HG02798 (cell line): ENCODE measurements around the gene PPARD.
"Not testable (repeated sequence)": the region's sequence is repeated elsewhere in the genome, so short reads cannot be mapped to it uniquely, and the experiment has no call there.

Source experiments
- ATAC-seq: cut with Tn5 transposase; IDR thresholded peaks from one replicate; pipeline ENCODE4 v1.9.1; 2021; ENCODE audit warnings: mild to moderate bottlenecking; ENCODE audit not compliant: unreplicated experiment, poor library complexity

The PPARD gene

GRCh38 chr6:35372633-35373032, 30.3 kb downstream of the PPARD start:
- no peak for ATAC-seq

GRCh38 chr6:35376281-35376680, 33.9 kb downstream of the PPARD start:
- ATAC-seq = no peak

GRCh38 chr6:35377002-35377401, 34.6 kb downstream of the PPARD start:
- ATAC-seq = no peak

DNA sequence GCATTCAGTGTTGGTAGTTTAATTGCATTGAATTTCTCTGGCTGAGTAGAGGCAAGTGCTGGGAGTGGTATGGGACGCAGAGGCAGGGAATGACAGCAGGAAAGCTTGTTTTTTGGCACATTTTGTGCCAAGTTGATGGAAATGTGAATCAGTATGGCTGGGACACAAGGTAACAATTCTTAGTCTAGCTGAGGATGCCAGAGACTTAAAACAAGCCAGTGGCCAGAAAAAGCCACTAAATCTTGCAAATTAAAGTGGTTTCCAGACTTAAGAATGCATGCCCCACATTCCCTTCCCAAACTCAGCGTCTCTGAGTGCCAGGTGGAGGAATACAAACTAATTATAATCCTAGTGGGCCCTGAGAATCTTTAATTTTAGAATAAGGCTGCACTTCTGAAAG, 35.9 kb downstream of the PPARD start:
- ATAC-seq = no peak

- ATAC-seq = no peak
Observed at GRCh38 chr6:35381132-35381531, 38.8 kb downstream of the PPARD start.

- no peak for ATAC-seq
Observed at GRCh38 chr6:35382015-35382414, 39.7 kb downstream of the PPARD start.

- ATAC-seq = no peak
Observed at GRCh38 chr6:35385457-35386202, 43.3 kb downstream of the PPARD start.

DNA sequence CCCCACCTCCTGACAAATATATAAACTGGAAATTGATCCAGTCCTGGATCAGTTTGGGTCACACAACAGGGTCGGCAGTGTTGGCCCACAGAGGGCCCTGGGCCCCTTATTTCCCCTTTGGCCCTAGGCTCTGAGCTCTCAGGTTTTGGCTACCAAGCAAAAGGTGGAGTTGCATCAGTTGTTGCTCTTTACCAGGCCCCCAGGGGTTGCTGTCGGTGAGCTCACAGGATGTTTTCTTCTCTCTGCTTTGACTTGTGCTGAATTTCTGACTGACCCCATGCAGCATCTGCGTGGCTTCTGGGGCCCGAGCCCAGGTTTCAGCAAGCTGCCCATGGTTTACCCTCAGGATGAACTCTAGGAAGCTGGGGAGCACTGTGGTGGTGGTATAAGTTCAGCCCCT, 44.6 kb downstream of the PPARD start:
- ATAC-seq = no peak

GRCh38 chr6:35388030-35388429, 45.7 kb downstream of the PPARD start:
- no peak for ATAC-seq

DNA sequence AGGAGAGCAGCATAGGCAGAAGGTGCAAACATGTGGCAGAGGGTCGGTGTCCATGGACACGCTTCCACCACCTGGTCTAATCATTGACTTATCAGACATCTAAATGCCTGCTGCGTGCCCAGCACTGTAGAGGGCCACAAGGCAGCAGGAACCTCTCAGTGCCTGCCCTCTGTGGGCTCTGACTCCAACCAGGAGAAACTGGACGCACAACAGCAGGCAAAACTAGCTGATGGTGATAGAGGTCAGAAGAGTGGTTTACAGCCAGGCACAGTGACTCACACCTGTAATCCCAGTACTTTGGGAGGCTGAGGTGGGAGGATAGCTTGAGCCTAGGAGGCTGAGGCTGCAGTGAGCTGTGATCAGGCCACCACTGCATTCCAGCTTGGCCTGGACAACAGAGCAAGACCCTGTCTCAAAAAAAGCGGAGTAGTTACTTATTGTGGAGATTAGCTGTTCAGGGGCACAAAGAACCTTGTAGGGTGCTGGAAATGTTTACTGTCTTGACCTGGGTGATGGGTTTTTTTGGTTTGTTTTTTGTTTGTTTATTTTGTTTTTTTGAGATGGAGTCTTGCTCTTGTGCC, 46.5 kb downstream of the PPARD start:
- ATAC-seq = no peak

DNA sequence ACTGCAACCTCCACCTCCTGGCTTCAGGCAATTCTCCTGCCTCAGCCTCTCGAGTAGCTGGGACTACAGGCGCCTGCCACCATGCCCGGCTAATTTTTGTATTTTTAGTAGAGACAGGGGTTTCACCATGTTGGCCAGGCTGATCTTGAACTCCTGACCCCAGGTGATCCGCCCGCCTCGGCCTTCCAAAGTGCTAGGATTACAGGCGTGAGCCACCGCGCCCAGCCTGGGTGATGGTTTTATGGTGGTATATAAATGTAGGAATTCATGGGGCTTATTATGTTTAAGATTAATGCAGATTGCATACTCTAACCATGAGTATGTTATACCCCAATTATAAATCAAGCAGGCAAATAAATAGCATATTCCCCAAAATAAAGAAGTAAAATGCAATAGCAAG, 47.0 kb downstream of the PPARD start:
- ATAC-seq = not testable (repeated sequence)

DNA sequence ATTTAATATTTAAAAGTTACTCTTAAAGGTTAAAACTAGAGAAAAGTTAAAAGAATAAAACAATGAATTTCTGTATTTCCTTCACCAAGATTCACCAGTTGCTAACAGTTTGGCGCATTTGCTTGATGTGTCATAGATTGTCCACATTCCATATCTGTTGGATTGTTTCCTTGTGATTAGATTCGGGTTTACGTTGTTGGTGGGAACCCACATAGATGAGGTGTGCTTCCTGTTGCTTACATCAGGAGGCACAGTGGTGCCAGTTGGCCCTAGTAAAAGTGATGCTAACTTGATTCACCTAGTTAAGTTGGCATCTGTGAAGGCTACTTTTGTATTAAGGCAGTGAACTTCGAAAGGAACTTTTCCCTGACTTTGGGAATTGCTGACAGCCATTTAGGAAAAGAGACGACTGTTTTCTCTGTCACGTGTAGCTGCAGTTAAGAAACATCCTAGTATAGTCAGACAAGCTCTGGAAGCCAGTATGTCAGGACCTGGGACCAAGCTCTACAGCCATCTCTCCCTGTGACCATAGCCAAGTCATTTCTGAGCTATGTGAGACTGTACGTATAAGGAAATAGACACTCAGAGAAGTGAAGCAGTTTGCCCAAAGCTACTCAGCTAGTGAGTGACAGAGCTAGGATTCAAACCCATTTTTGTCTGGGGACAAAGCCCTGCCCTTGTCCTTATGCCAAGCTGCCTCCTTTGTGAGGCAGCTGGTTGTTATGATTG, 49.0 kb downstream of the PPARD start:
- ATAC-seq = no peak

- ATAC-seq = no peak
Observed at GRCh38 chr6:35392111-35392702, 49.8 kb downstream of the PPARD start.

DNA sequence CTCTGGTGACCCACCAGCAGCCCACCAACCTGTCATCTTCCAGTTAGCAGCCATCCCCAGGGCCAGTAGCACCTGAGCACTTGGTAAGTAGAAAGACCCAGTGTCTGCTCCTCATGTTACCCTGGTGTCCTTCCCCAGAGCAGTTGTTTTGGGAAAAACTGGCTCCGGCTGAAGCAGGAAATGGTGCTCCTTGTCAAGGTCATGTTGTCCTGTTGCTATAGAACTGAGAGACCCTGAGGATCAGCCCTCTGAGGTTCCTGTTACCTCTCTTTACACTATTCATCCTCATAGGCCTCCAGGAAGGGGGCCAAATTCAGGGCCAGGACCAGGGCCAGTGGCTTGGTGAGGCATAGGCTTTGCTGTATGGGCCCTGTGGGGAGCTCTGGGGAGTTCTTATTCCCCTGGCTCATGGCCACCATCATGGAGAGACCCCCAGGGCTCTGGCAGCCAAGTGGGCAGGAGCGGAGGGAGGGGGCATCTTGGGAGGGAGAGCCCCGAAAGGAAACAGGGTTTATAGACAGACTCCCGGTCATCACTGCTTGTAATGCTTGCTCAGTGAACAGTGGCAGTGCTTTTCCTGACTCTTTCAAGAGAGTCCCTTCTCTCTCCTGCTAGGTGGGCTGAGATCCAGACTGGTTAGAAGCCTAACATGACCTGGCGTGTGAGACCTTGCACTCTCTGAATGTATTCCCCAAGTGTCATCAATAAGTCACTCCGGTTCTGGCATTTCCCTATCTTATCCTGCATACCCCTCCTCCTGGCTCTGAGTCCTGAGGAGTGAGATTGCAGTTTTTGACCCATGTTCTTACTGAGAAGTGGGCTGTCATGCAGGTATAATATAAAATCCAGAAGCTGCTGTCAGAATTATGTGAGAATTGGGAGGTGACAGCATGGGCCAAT, 50.7 kb downstream of the PPARD start:
- no peak for ATAC-seq

DNA sequence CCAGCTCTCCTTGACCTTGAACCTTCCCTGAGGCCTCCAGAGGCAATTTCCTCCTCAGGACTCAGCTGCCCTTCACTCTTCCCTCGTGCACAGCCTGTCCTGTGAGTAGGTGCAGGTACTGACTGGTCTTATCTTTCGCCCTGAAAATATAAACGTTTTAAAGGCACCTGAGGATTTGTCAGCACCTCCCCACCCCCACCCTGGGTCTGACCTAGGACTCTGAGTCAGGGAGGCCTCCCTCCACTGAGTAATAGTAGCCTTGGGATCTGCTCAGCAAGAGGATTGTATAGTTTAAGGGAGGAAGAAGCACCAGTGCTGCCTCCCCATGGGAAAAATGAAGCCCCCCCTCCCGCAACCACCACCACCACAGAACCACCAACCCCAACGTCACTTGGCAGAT, 54.6 kb downstream of the PPARD start:
- ATAC-seq = no peak

- no peak for ATAC-seq
Observed at GRCh38 chr6:35397806-35398418, 55.6 kb downstream of the PPARD start.

DNA sequence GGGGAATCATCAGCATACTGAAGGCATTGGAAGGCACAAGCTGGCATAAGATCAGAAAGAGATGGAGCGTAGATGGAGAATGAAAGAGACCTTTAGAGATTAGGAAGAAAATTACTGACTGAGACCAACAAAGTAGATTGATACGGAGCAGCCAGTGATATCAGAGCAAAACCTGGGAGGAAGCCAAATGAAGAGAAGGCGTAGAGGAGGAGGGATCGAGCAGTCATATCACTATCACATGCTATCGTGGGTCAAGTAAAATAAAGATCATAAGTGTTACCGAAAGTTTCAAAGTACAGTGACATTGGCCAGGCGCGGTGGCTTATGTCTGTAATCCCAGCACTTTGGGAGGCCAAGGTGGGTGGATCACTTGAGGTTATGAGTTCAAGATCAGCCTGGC, 56.2 kb downstream of the PPARD start:
- ATAC-seq = no peak

- ATAC-seq = no peak
Observed at GRCh38 chr6:35400111-35400510, 57.8 kb downstream of the PPARD start.

DNA sequence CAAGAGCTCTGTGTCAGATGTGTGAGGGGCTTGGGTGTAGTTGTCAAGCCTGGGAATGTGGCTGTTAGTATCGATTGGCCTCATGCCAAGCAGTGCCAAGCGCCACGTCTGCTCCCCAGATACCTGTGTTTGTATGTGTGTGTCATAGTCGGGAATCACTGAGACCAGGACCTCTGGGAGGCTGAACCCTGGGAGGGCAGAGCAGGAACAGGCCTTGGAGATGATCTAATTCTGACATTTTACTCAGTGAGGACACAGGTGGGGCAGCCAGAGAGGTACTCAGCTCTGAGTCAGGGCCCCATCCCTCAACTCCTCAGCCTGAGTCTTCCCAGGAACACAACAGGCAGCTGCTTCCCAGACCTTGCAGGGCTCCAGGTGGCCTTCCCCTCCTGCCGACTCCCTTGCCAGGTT, 58.5 kb downstream of the PPARD start:
- ATAC-seq = no peak

DNA sequence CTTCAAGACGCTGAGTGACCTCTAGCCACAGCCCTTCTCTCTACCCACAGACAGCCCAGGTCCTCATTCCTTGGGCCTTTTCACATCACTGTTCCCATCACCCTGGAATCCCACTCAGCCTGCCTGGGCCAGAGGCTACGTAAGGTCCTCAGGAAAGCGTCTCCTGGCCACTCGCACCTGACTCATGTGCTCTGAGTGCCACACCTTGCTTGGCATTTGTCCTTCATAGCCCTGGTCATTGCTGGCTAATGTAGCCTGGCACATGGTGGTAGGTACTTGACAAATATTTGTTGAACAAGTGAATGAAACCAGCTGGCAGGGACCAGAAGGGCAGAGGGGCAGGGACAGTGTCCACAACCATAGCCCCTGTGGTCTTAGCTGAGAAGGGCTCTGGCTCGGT, 59.2 kb downstream of the PPARD start:
- no peak for ATAC-seq
